ENCODE results near the gene AKAIN1. TPM values are rescaled to one million over a fixed set of nuclear protein-coding genes. Genes with fewer than 3 reads are reported as not detected.

The AKAIN1 gene
- total RNA-seq, 4 donors from 2014 or later = not detected

DNA sequence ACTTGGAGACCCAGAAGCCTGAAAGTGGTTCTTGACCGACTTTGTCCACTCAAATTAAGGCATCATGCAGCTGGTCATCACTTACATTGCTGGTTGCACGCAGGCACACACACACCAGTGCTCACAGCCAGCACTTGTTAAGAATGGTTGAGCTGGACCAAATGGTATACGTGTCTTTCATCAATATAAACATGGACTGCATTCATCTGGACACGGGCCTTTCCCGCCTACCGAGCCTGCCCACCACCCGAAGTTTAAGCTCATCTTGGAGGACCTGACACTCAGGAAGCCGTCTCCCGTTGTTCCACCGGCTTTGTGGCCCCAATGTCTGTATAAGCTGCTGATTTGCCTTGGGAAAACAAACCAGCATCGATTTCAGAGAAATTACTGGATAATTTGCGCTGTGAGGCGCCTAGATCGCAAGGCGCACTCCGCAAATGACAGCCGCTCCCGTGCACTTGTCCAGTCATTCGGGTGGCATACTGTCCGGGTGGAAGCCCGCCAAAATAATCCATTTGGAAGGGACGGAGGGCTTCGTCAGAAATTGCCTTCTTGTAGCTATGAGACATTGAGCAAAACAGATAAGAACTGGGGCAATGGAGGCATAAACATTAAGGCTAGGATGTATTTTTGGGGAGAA lies 40.1 kb upstream of the AKAIN1 start:
- TF ChIP-seq CTCF (IDR thresholded peaks at IDR 0.05) (no peak), POLR2A (IDR thresholded peaks at IDR 0.05) (no peak)
- H3K4me3 ChIP-seq (ENCODE audit: low read depth, poor library complexity, severe bottlenecking) = peak overlapping the region; percentile 75
- no peak for DNase-seq (ENCODE audit: low spot score in 2 of 2)
- intact Hi-C loops (cut with DNase I; ENCODE audit: low total_unique reads) = no loop called here
- 2 to 4% methylated on average over 23 of the region's 23 CpGs for WGBS, 2 donors

- no peak for TF ChIP-seq CTCF (IDR thresholded peaks at IDR 0.05)
- no peak for TF ChIP-seq POLR2A (IDR thresholded peaks at IDR 0.05)
- H3K4me3 ChIP-seq (ENCODE audit: low read depth, poor library complexity, severe bottlenecking) = no peak overlapping the region
- intact Hi-C loops (cut with DNase I; ENCODE audit: low total_unique reads) = no loop called here
- no peak for DNase-seq (ENCODE audit: low spot score in 2 of 2)
- WGBS, 2 donors = 66 to 71% methylated on average over 3 of the region's 3 CpGs
These were observed 17.7 kb upstream of the AKAIN1 start for GRCh38 chr18:5214583-5215351.

- no peak overlapping the region for H3K4me3 ChIP-seq (ENCODE audit: low read depth, poor library complexity, severe bottlenecking)
- TF ChIP-seq CTCF (IDR thresholded peaks at IDR 0.05) (no peak), POLR2A (IDR thresholded peaks at IDR 0.05) (no peak)
- no peak for DNase-seq (ENCODE audit: low spot score in 2 of 2)
- intact Hi-C loops (cut with DNase I; ENCODE audit: low total_unique reads) = no loop called here
- WGBS, 2 donors = 32 to 40% methylated on average over 4 of the region's 4 CpGs
These were observed 10.6 kb upstream of the AKAIN1 start for GRCh38 chr18:5207471-5208150.

GRCh38 chr18:5198311-5198710 lies 1.3 kb upstream of the AKAIN1 start:
- intact Hi-C loops (cut with DNase I; ENCODE audit: low total_unique reads) = no loop called here
- no peak overlapping the region for H3K4me3 ChIP-seq (ENCODE audit: low read depth, poor library complexity, severe bottlenecking)
- DNase-seq (ENCODE audit: low spot score in 2 of 2) = no peak
- WGBS, 2 donors = 82 to 87% methylated on average over 3 of the region's 3 CpGs
- TF ChIP-seq CTCF (IDR thresholded peaks at IDR 0.05) (no peak), POLR2A (IDR thresholded peaks at IDR 0.05) (no peak)

DNA sequence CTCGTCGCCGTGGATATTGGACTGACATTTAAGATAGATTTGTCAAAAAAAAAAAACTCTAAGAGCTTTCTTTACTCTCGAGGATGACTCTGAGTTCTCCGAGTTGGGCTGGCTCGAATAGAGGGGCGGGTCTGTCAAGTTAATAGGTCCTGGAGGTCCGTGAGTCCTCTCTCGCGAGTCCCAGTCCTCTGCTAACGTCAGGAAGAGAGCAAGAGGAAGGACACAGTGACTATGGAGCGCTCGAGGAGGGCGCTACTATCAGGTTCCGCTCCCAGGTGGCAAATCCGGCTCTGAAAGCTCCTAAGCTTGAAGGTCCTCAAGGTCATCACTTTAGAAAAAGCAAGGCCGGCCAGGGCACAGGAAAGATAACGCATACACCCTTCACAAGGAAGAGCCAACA lies 404 bp upstream of the AKAIN1 start:
- TF ChIP-seq CTCF (IDR thresholded peaks at IDR 0.05) (no peak), POLR2A (IDR thresholded peaks at IDR 0.05) (no peak)
- 8 to 9% methylated on average over 18 of the region's 18 CpGs for WGBS, 2 donors
- no peak overlapping the region for H3K4me3 ChIP-seq (ENCODE audit: low read depth, poor library complexity, severe bottlenecking)
- no peak for DNase-seq (ENCODE audit: low spot score in 2 of 2)
- intact Hi-C loops (cut with DNase I; ENCODE audit: low total_unique reads) = no loop called here
